GM19043 (cell line): ENCODE data around the gene TTBK1.

Source experiments
- ATAC-seq: cut with Tn5 transposase; IDR thresholded peaks from one replicate; pipeline ENCODE4 v1.9.1; 2021; ENCODE audit warnings: low read depth; ENCODE audit not compliant: unreplicated experiment

The TTBK1 gene

DNA sequence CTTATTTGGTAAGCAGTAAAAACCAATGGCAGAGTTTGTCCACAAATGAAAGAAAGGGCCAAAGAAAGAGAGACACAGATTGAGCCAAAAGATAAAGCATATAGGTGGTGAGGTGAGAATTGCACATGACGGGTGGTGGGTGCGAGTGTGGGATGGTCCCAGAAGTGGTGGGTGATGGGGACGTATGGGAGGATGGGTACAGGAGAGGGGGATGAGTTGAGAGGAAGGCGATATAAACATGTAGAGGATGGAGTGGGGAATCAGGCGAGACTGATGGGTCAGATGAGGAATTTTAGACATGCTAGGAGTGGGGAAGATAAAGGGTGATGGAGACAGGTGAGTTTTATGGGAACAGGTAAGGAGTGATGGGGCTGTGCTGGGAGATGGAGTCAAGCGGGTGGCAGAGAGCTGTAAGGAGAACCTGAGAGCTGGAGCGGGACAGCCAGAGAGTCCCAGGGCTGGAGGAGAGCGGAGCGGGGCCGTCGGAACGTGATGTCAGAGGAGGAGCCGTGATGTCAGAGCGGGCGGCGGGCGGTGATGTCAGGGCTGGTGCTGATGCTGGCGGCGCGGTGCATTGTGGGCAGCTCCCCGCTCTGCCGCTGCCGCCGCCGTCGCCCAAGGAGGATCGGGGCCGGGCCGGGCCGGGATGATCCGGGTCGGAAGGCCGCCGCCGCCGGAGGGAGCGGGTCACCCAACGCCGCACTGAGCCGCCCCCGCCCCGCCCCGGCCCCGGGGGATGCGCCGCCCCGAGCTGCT, at the start of gene TTBK1:
TTBK1 (plus strand) TSS at position 574 of the 756 bp plus-strand sequence. CDS start 3,180 bp downstream, outside the sequence.
- no peak for ATAC-seq

DNA sequence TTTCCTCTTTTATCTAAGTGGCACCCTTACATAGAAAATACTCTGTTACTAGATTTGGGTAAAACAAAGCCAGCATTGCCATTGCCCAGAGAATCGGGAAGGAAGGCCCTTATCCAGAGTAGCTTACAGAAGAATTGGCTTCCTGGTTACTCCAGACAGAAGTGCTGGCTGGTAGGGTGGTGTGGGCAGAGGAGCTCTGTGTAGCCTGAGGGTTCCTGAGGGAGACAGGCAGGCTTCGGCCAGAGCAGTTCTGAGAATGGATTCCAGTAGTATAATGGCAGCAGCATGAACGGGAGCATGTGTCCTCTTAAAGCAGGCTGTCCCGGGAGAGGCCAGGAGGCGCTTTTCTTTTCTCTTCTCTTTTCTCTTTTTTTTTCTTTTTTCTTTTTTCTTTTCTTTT, 49.4 kb upstream of the TTBK1 start:
- no peak for ATAC-seq

DNA sequence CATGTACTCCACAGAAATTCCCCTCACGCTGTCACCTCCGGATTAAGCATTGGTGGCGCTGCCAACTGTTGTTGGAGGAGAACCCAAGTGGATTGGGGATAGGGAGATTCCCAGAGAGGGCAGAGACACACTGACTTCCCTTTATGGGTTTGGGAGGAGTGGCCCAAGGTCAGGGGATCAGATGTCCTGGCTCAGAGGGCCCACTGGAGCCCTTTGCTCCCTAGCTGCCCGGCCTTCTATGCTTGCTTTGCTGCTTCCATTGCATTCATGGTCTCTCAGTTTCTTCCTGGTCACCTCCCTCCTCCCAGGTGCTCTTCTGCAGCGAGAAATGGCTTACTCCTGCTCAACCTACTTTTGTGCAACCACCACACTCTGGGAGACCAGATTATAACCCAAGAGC, 46.9 kb upstream of the TTBK1 start:
- no peak for ATAC-seq

DNA sequence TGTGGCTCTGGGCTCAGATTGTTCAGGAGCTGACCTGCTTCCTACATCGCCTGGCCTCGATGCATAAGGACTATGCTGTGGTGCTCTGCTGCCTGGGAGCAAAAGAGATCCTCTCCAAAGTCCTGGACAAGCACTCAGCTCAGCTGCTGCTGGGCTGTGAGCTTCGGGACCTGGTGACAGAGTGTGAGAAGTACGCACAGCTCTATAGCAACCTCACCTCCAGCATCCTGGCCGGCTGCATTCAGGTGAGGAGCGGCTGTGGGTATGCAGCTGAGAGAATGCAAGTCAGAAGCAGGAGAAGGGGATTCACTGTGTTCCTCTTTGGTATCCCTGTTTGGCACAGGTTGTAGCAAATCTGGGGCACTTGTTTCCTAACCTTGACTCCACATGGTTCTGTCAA, 43.4 kb upstream of the TTBK1 start:
- ATAC-seq, result no peak

DNA sequence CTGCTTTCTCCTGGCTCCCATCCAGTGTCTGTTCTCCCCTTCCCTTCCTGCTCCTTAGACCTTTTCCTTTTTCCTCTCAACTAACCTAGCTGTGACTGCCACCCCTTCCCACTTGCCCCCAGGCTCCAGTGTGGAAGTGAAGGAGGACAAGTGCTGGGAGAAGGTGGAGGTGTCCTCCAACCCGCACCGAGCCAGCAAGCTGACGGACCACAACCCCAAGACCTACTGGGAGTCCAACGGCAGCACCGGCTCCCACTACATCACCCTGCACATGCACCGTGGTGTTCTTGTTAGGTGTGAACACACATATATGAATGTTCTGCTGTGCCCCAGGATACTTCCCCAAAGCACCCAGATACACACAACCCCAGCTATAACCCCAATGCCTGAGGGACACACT, 42.7 kb upstream of the TTBK1 start:
- no peak for ATAC-seq

DNA sequence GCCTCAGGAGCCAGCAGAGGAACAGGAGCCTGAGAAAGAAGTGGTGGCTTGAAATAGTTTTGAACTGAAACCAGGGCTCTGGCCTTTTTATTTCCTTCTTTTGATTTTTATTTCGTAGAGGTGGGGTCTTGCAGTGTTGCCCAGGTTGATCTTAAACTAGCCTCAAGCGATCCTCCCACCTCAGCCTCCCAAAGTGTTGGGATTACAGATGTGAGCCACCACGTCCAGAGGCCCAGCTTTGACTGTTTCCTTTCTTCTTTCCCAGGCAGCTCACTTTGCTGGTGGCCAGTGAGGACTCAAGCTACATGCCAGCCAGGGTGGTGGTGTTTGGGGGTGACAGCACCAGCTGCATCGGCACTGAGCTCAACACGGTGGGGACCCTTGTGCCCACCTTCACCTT, 40.8 kb upstream of the TTBK1 start:
- no peak for ATAC-seq

DNA sequence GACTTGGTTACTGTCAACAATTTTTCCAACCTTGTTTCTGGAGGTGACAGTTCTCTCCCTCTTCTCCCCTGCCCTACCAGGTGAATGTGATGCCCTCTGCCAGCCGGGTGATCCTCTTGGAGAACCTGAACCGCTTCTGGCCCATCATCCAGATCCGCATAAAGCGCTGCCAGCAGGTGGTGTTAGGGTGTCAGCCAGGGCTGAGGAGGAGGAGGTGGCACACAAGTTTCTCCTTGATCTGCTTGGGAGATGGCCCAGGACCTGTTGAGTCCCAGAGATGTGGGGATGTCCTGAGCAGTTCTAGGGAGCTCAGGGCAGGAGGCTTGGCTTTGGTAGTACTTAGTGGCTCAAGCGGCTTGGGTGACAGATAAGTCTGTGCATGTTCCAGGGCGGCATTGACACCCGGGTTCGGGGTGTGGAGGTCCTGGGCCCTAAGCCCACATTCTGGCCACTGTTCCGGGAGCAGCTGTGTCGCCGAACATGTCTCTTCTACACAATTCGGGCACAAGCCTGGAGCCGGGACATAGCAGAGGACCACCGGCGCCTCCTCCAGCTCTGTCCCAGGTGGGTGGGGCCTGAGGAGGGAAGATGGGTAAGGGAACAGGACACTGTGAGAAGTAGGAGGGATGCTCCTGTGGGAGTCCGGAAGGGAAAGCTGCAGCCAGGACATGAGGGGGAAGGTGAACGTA, 40.1 kb upstream of the TTBK1 start:
- no peak for ATAC-seq

DNA sequence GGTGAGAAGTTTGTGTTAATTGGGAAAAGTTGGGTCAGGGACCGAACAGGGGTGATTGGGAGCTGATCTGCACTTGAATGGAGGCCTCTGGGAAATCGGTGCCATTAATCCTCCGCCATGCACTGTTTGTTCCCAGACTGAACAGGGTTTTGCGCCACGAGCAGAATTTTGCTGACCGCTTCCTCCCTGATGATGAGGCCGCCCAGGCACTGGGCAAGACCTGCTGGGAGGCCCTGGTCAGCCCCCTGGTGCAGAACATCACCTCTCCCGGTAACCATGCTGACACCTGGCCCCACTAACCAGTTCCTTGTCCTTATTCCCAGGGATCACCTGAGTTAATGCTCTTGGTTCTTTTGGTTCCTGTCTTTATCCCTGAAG, 39.6 kb upstream of the TTBK1 start:
- ATAC-seq, result no peak

DNA sequence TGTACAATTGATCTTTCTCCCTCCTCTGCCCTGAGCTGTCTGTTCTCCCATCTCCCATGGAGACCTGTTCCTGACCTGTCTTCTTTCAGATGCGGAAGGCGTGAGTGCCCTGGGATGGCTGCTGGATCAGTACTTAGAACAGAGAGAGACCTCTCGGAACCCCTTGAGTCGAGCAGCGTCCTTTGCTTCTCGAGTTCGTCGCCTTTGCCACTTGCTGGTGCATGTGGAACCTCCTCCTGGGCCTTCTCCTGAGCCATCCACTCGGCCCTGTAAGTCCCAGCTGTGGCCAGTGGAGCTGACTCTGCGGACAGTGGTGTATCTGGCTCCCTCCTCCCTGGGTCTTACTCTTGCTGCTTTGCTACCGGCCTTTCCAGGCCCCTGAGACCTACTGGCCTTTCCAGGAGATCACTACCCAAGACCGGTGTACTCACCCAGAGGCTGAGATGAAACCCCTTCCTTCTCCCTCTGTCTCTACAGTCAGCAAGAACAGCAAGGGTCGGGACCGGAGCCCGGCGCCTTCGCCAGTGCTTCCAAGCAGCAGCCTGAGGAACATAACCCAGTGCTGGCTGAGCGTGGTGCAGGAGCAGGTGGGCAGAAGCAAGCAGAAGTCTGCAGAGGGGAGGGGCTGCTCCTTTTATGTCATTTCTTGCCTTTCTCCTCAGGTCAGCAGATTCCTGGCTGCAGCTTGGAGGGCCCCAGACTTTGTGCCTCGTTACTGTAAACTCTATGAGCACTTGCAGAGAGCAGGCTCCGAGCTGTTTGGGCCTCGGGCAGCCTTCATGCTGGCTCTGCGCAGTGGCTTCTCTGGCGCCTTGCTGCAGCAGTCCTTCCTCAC, 38.8 kb upstream of the TTBK1 start:
- no peak for ATAC-seq

DNA sequence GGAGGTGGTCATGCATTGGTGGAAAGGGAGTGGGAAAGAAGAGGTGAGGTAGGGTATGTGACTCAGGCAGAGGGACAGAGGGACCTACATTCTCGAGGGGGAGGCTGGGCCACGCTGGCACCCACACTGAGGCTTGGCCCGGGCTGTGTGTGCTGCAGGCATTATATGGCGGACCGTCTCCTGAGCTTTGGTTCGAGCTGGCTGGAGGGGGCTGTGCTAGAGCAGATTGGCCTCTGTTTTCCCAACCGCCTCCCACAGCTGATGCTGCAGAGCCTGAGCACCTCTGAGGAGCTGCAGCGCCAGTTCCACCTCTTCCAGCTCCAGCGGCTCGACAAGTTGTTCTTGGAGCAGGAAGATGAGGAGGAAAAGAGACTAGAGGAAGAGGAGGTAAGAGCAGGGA, 37.4 kb upstream of the TTBK1 start:
- ATAC-seq, result no peak

DNA sequence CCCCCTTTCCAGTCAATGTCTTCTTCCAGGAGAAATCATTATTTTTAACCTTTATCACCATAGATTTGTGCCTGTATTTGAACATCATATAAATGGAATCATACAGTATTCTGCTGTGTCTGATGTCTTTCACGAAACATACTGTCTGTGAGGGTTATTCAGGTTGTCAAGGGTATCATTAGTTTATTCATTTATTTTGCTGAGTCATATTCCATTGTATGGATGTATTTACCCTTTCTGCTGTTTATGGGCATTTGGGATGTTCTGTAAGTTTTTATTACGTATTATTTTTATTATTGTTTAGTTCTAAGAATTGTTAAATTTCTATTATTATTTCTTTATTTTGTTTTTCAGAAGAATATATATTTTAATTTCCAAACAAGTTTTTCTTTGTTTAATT, 36.0 kb upstream of the TTBK1 start:
- ATAC-seq, result no peak

DNA sequence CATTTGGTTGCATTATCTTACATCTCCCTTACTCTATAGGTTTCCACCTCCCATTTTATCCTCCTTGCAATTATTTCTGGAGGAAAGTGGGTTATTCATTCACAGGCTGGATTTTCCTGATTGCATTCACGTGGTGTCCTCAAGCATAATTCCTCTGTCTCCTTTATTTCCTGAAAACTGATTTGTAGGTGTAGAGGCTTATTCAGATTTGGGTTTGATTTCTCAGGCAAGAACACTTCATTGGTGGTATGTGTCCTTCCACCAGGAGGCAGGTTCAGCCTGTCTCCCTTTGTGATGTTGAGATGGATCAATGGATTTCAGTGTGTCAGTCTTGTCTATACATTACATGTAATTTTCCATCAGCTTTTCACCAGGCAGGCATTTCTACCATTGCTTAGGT, 31.3 kb upstream of the TTBK1 start:
- ATAC-seq, result no peak

DNA sequence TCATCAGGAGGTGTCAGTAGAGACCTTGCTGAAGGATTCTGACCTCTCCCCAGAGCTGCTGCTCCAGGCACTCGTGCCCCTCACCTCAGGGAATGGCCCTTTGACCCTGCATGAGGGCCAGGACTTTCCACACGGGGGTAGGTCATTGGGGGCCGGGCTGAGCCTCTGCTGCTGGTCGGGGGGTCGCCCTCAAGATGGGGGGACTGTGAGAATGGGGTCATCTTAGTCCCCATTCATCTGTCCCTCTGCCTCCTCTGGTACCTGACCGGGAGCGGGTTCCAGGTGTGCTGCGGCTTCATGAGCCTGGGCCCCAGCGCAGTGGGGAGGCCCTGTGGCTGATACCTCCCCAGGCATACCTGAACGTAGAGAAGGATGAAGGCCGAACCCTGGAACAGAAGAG, 29.9 kb upstream of the TTBK1 start:
- no peak for ATAC-seq

DNA sequence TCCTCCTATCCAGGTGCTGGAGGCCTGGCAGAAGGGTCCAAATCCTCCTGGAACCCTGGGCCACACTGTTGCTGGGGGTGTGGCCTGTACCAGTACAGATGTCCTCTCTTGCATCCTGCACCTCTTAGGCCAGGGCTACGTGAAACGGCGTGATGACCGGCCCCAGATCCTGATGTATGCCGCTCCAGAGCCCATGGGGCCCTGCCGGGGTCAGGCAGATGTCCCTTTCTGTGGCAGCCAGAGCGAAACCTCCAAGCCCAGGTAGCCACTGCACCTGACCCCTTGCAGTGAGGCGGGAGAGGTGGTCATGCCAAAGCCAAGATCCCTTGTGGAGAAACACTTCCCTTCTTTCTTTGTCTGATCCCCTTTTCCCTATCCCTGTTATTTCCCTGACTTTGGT, 28.2 kb upstream of the TTBK1 start:
- ATAC-seq, result no peak

DNA sequence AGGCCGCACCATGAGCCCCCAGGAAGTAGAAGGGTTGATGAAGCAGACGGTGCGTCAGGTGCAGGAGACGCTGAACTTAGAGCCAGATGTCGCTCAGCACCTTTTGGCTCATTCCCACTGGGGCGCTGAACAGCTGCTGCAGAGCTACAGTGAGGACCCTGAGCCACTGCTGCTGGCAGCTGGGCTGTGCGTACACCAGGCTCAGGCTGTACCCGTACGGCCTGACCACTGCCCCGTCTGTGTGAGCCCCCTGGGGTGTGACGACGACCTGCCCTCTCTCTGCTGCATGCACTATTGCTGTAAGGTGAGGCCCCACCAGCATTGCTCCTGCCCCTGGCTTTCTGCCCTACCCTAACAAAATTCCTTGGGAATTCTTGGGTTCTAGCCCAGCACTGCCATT, 27.1 kb upstream of the TTBK1 start:
- no peak for ATAC-seq

DNA sequence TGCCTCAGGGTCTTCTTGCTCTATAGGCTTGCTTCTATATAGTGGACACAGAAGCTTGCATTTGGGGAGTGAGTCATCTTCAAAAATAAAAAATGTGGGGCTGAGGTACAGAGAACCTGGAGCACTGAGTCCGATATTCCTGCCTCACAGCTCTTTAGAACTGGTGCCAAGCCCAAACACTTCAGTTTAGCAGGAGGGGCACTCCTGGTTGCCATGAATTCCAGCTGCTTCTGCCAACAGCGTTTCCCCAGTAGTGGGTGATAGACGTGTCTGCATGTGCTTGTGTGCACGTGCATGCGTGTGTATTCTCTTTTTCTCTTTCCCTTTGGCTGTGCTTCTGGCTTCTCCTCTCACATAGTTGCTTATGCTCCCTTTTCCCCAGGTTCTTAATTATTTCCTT, 25.9 kb upstream of the TTBK1 start:
- no peak for ATAC-seq

DNA sequence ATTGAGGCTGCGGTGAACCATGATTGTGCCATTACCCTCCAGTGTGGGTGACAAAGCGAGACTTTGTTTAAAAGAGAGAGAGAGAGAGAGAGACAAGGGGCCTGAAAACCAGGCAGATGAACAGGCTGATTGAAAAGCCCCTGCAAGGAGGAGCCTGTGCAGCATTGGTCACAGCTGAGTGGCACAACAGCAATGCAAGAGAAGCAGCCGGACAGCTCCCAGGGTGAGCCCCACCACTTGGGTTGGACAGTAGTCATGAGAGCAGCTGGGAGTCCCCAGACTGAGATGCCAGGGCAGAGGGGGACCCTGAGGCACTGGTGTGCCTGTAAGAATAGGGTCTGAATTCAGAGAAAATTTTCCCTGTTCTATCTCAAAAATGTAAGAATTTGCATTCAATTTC, 24.2 kb upstream of the TTBK1 start:
- no peak for ATAC-seq

DNA sequence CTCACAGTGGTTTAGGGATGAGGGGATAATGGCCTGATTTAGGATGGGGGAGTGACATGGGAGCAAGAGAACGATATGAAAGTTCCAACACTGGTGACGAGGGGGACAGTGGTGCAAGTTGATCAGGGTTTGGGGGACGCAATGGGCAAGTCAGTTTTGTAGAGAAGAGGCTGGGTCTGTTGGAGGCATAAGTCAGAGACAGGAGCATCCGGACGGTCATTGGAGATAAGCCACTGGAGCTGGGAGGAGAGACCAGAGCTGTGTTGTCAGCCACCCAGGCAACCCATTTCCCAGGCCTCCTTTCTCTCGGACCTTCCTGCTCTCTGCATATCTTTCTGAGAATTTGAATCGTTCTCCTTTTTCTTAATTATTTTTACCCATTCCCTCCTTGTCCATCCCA, 23.5 kb upstream of the TTBK1 start:
- no peak for ATAC-seq

DNA sequence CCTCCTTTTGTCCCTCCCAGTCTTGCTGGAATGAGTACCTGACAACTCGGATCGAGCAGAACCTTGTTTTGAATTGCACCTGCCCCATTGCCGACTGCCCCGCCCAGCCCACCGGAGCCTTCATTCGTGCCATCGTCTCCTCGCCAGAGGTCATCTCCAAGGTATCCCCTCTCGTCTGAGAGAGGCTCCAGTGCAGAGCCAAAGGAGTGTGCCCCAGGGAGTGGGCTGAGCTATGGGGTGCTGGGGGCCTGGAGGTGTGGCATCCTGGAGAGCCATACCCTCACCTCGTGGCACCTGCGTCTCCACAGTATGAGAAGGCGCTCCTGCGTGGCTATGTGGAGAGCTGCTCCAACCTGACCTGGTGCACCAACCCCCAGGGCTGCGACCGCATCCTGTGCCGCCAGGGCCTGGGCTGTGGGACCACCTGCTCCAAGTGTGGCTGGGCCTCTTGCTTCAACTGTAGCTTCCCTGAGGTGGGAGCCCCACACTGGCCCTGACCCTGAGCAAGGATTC, 22.8 kb upstream of the TTBK1 start:
- no peak for ATAC-seq

DNA sequence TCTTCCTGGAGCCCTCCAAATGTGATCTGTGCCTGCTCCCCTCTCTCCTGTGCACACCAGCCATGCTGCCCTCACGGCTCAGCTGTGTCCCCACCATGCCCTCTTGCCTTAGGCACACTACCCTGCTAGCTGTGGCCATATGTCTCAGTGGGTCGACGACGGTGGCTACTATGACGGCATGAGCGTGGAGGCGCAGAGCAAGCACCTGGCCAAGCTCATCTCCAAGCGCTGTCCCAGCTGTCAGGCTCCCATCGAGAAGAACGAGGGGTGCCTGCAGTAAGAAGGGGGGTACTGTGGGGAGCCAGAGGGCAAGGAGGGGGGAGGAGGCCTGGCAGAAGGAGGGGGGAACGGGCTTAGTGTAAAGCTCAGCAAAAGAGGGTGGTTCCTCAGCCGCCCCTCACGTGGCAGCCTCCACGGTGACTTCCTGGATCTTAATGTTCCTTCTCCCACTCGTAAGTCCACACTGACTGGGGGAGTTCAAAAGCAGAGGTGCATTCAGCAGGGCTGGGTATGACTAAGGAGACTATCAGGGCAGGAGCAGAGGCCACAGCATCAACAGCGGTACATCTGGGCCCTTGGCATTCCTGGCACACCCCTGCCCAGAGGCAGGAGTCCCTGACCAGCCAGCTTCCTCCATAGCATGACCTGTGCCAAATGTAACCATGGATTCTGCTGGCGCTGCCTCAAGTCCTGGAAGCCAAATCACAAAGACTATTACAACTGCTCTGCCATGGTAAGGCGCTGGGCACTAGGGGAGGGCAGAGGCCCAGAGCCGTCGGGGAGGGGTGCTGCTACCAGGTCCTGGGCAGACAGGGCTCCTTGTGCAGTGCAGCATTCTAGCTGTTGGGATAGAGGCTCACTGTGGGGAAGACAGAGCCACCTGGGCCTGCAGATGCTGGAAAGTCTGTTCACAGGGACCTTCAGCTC, 22.0 kb upstream of the TTBK1 start:
- no peak for ATAC-seq
